Pancreas (tissue), 10 donors: Measurements from ENCODE around the gene RNF220. TPM values are rescaled to one million over a fixed set of nuclear protein-coding genes. Genes with fewer than 3 reads are reported as not detected.
A peak's percentile ranks its signal among the peaks of the same experiment; 100 is the strongest.

ENCODE experiments used
- ATAC-seq, 4 donors: fragments of 200-7000 bp; cut with Tn5 transposase; one replicate each; pipeline versions ENCODE4 v1.8.0 to v1.9.1; 2020; ENCODE audit warnings: mild to moderate bottlenecking in 4 of 4, moderate library complexity in 4 of 4
- DNase-seq, 6 donors: peaks; one replicate each; pipeline ENCODE4 v3.0.0-alpha.2; 2020
- FAIRE-seq: peaks from 2 replicates; lab custom pipeline; 2012; peaks lifted over from hg19 to GRCh38; lab: Jason Lieb, UNC
- H3K27ac ChIP-seq, 4 donors: fragments of 200-600 bp; sonication (generic); 1 replicate in 3 of 4; 2 replicates in 1 of 4; pipeline versions ENCODE4 v1.5.0 to v1.8.0; 2020
- H3K27me3 ChIP-seq, 4 donors: fragments of 200-600 bp; one replicate each; pipeline ENCODE4 v1.8.0; 2021
- H3K36me3 ChIP-seq, 3 donors: fragments of 200-600 bp; sonication (generic) in 1 of 3; one replicate each; pipeline versions ENCODE4 v1.5.0 to v1.8.0; 2020 to 2021
- H3K4me1 ChIP-seq, 3 donors: fragments of 200-600 bp; one replicate each; pipeline ENCODE4 v1.8.0; 2021
- H3K4me3 ChIP-seq, 4 donors: fragments of 200-600 bp; sonication (generic) in 2 of 4; one replicate each; pipeline versions ENCODE4 v1.5.0 to v1.8.0; 2020 to 2021
- H3K9me3 ChIP-seq, 4 donors: fragments of 200-600 bp; one replicate each; pipeline ENCODE4 v1.8.0; 2021
- WGBS, 2 donors: extraction: QIAGEN DNeasy Blood & Tissue Kit; methylation state at CpG; one replicate each; pipeline ENCODE4 v1.1.7; 2013; 5-methylcytosine and 5-hydroxymethylcytosine counted together
- intact Hi-C, 3 donors: fragments of 100-400 bp; cut with DNase I; formaldehyde crosslinking; loops; one replicate each; pipeline versions ENCODE4 v1.11.1 to v1.14.2; 2022
- polyA plus RNA-seq, 2 donors: library from polyadenylated mRNA; stranded (reverse); fragments of 200-250 nt; gene quantifications; one replicate each; pipeline ENCODE4 v1.2.3, GENCODE V29; 2013
- total RNA-seq, 6 donors: library from RNA; stranded (reverse); fragmentation: NEBNext Ultra II Directional in 4 of 6; extraction: Animal tissue kit (Norgen Biotek cat#: 25700) in 4 of 6; gene quantifications; one replicate each; pipeline versions ENCODE4 v1.2.1 to v1.2.4, GENCODE V29; 2021 to 2023
- TF ChIP-seq, protein P1 (sequence below), 4 donors: fragments of 200-600 bp; sonication (generic) in 3 of 4; IDR thresholded peaks; one replicate each; pipeline versions ENCODE4 v1.5.0 to v1.8.0; 2021; ENCODE audit warnings: antibody characterized with exemption in 4 of 4
- donor health status: healthy with polysubstance abuse.
- donor health status: DM: no; HTN: no; CAD: no; lungs with moderate emphysema.
- donor health status: DM: no; HTN: no; CAD: no.
- donor health status: control.
- donor health status: control.
- donor health status: Bipolar disorder and iron deficiency.
- donor health status: DM: yes; HTN: yes; CAD: no.
- donor health status: DM: no; HTN: no; CAD: no.
- donor health status: DM: no; HTN: no; CAD: no.
- donor health status: DM: yes; HTN: yes; CAD: no.

The RNF220 gene
- total and polyA plus RNA-seq, 8 donors: 22.3 to 43.2 (median 33.0) TPM

DNA sequence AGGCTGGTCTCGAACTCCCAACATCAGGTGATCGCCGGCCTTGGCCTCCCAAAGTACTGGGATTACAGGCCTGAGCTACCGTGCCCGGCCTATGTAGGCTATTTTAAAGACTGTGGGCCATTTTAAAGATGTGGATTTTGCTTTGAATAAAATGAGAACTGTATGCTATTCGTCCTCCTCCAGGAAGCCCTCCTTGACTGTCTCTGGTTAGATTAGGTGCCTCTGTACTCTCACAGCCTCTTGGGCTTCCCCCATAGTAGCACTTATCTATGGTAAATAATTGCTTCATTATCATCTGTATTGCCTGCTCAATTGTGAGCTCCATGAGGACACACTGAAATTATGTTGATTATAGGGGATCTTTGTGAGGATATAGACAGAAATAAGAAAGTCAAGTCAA lies 29.5 kb upstream of the RNF220 start:
- intact Hi-C loops: loop anchor here in 2 of 3 donors (5.0 to 10.0 kb wide), 2 partner anchors 219 to 222 kb away; no protein-coding TSS in a partner anchor
- H3K27me3 ChIP-seq: no peaks in the 10 kb centered on the region
- no peak overlapping the region for H3K4me3 ChIP-seq
- FAIRE-seq (no peak), ATAC-seq (no peak), DNase-seq (no peak)
- WGBS, 2 donors: 87 to 90% methylated on average over 6 of the region's 6 CpGs
- H3K4me1 ChIP-seq: no peaks in the 10 kb centered on the region
- H3K27ac ChIP-seq: no peak overlapping the region
- H3K9me3 ChIP-seq: no peaks in the 10 kb centered on the region
- H3K36me3 ChIP-seq: no peaks in the 10 kb centered on the region
- TF ChIP-seq, protein P1, sequence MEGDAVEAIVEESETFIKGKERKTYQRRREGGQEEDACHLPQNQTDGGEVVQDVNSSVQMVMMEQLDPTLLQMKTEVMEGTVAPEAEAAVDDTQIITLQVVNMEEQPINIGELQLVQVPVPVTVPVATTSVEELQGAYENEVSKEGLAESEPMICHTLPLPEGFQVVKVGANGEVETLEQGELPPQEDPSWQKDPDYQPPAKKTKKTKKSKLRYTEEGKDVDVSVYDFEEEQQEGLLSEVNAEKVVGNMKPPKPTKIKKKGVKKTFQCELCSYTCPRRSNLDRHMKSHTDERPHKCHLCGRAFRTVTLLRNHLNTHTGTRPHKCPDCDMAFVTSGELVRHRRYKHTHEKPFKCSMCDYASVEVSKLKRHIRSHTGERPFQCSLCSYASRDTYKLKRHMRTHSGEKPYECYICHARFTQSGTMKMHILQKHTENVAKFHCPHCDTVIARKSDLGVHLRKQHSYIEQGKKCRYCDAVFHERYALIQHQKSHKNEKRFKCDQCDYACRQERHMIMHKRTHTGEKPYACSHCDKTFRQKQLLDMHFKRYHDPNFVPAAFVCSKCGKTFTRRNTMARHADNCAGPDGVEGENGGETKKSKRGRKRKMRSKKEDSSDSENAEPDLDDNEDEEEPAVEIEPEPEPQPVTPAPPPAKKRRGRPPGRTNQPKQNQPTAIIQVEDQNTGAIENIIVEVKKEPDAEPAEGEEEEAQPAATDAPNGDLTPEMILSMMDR (IDR thresholded peaks at IDR 0.05): no peak

GRCh38 chr1:44377925-44378784 lies 26.9 kb upstream of the RNF220 start:
- H3K27me3 ChIP-seq: no peaks in the 10 kb centered on the region
- FAIRE-seq (no peak), DNase-seq (peak in 4 of 6 donors; percentile 11 to 59 (median 38)), ATAC-seq (peak in 3 of 4 donors; percentile 70 to 82 (median 74))
- 63 to 64% methylated on average over 12 of the region's 12 CpGs for WGBS, 2 donors
- H3K4me1 ChIP-seq: no peaks in the 10 kb centered on the region
- H3K9me3 ChIP-seq: no peaks in the 10 kb centered on the region
- TF ChIP-seq, protein P1 (IDR thresholded peaks at IDR 0.05): peak; percentile 43 to 57 (median 48)
- no peaks in the 10 kb centered on the region for H3K36me3 ChIP-seq
- intact Hi-C loops: loop anchor here in 2 of 3 donors (5.0 to 10.0 kb wide), 2 partner anchors 217 to 219 kb away; no protein-coding TSS in a partner anchor
- H3K4me3 ChIP-seq: no peak overlapping the region
- no peak overlapping the region for H3K27ac ChIP-seq

GRCh38 chr1:44380666-44381177 lies 24.3 kb upstream of the RNF220 start:
- no peak overlapping the region for H3K4me3 ChIP-seq
- no peaks in the 10 kb centered on the region for H3K9me3 ChIP-seq
- no peak for ATAC-seq
- H3K36me3 ChIP-seq: no peaks in the 10 kb centered on the region
- DNase-seq: no peak
- TF ChIP-seq, protein P1 (IDR thresholded peaks at IDR 0.05): no peak
- H3K27me3 ChIP-seq: no peaks in the 10 kb centered on the region
- intact Hi-C loops: no loop called here
- no peak overlapping the region for H3K27ac ChIP-seq
- no peaks in the 10 kb centered on the region for H3K4me1 ChIP-seq
- 68 to 79% methylated on average over 3 of the region's 3 CpGs for WGBS, 2 donors
- no peak for FAIRE-seq

GRCh38 chr1:44388551-44388950 lies 16.5 kb upstream of the RNF220 start:
- TF ChIP-seq, protein P1 (IDR thresholded peaks at IDR 0.05): no peak
- H3K27me3 ChIP-seq: no peaks in the 10 kb centered on the region
- H3K4me3 ChIP-seq: no peak overlapping the region
- no peak for DNase-seq
- H3K9me3 ChIP-seq: no peaks in the 10 kb centered on the region
- 49 to 56% methylated on average over 2 of the region's 2 CpGs for WGBS, 2 donors
- no peak for ATAC-seq
- no peaks in the 10 kb centered on the region for H3K36me3 ChIP-seq
- FAIRE-seq: no peak
- H3K4me1 ChIP-seq: no peaks in the 10 kb centered on the region
- no peak overlapping the region for H3K27ac ChIP-seq
- intact Hi-C loops: no loop called here
